SK-N-MC (cell line): ENCODE measurements around the gene DPEP3.

Experiments
- EZH2 ChIP-seq: fragments of 200-600 bp; sonication (generic); IDR thresholded peaks from one replicate; pipeline ENCODE4 v1.6.1; 2017; ENCODE audit warnings: antibody characterized with exemption
- FOXP2 ChIP-seq: optimal IDR thresholded peaks from 2 replicates; pipeline ENCODE3; 2011; ENCODE audit warnings: mild to moderate bottlenecking, moderate library complexity; ENCODE audit not compliant: insufficient read depth; ENCODE audit errors: extremely low read length, control extremely low read depth
- POLR2AphosphoS5 ChIP-seq: IDR thresholded peaks from 2 replicates; pipeline ENCODE4 v1.6.1; 2012; ENCODE audit warnings: mild to moderate bottlenecking, low read depth, low read length, borderline replicate concordance

GRCh38 chr16:67950335-67950843, 29.9 kb downstream of the DPEP3 start:
- TF ChIP-seq FOXP2 (no peak), EZH2 (no peak), POLR2AphosphoS5 (no peak)
